GM12878 (cell line): ENCODE data around the gene FLAD1. TPM values are rescaled to one million over a fixed set of nuclear protein-coding genes. Genes with fewer than 3 reads are reported as not detected.

Source experiments
- ATF7 ChIP-seq: fragments of 450-650 bp; IDR thresholded peaks from 2 replicates; pipeline ENCODE4 v1.6.1; 2016; ENCODE audit warnings: low read depth, mild to moderate bottlenecking
- MLLT1 ChIP-seq: fragments of 450-650 bp; IDR thresholded peaks from 2 replicates; pipeline ENCODE4 v1.6.1; 2016; ENCODE audit warnings: mild to moderate bottlenecking
- POLR2A ChIP-seq: IDR thresholded peaks from 2 replicates; pipeline ENCODE4 v1.6.1; 2011; ENCODE audit warnings: low read depth, mild to moderate bottlenecking, low read length
- ZBTB40 ChIP-seq: fragments of 450-650 bp; IDR thresholded peaks from 2 replicates; pipeline ENCODE4 v1.6.1; 2016; ENCODE audit warnings: mild to moderate bottlenecking, moderate library complexity, borderline replicate concordance
- polyA plus RNA-seq, 11 experiments: library from polyadenylated mRNA; depleted of rRNA in 4 of 11; unstranded in 6 of 11; stranded (reverse) in 5 of 11; fragments of >200 nt; fragmentation: Nextera tagmentation in 4 of 11; fragmentation: Illumina TruSeq in 1 of 11; extraction: Ambion mirVana in 4 of 11; extraction: Trizol in 1 of 11; gene quantifications; 1 replicate in 1 of 11; 2 replicates in 10 of 11; pipeline versions ENCODE4 v1.2.1 to v1.2.3, GENCODE V29; 2011 to 2016; ENCODE audit warnings: inconsistent platforms in 2 of 11, missing spikeins in 2 of 11, low read depth in 1 of 11
- total RNA-seq, 4 experiments: library from RNA; depleted of rRNA in 3 of 4; stranded (reverse); fragments of >200 nt in 3 of 4; fragmentation: Illumina TruSeq in 1 of 4; extraction: Trizol in 1 of 4; gene quantifications; 2 replicates each; pipeline versions ENCODE4 v1.2.1 to v1.2.3, GENCODE V29; 2013 to 2021

The FLAD1 gene
- total and polyA plus RNA-seq, 10 of the 15 experiments (the other 5 are each of a cell fraction or from before 2014, with no cell fraction given): 22.9 to 93.4 (median 56.6) TPM

GRCh38 chr1:154941333-154942013 is 41.7 kb upstream of the FLAD1 start (continued):
- 0 out of 2 replicates have a peak, but pooled peaks have one; percentile 13 for TF ChIP-seq MLLT1
- peak; percentile 64 for TF ChIP-seq POLR2A
- TF ChIP-seq ZBTB40: 0 out of 2 replicates have a peak, but pooled peaks have one; percentile 40
- TF ChIP-seq ATF7: no peak
